Ishikawa (cell line): ENCODE measurements around the gene APBB3.

ENCODE experiments used
- EP300 ChIP-seq: IDR thresholded peaks from 2 replicates; pipeline ENCODE4 v1.6.1; 2012; ENCODE audit warnings: borderline replicate concordance
- RAD21 ChIP-seq: IDR thresholded peaks from 2 replicates; pipeline ENCODE4 v1.6.1; 2012; ENCODE audit warnings: low read depth
- REST ChIP-seq: IDR thresholded peaks from 2 replicates; pipeline ENCODE4 v1.6.1; 2012; ENCODE audit warnings: low read depth, mild to moderate bottlenecking
- TAF1 ChIP-seq: IDR thresholded peaks from 2 replicates; pipeline ENCODE4 v1.6.1; 2012; ENCODE audit warnings: low read depth, mild to moderate bottlenecking
- USF1 ChIP-seq: IDR thresholded peaks from 2 replicates; pipeline ENCODE4 v1.6.1; 2012
- YY1 ChIP-seq: IDR thresholded peaks from 2 replicates; pipeline ENCODE4 v1.6.1; 2012; ENCODE audit warnings: low read depth

GRCh38 chr5:140605879-140606278, 41.5 kb upstream of the APBB3 start:
- no peak for TF ChIP-seq USF1
- TF ChIP-seq YY1, result no peak
- no peak for TF ChIP-seq RAD21
- TF ChIP-seq TAF1, result no peak
- TF ChIP-seq EP300, result no peak
- no peak for TF ChIP-seq REST
